Measurements from ENCODE around the gene RASAL2. TPM values are rescaled to one million over a fixed set of nuclear protein-coding genes. Genes with fewer than 3 reads are reported as not detected.

The RASAL2 gene
- total RNA-seq, 1 donor from 2014 or later, result 44.2 TPM

- no peaks in the 10 kb centered on the region for H3K9me3 ChIP-seq (ENCODE audit: insufficient read depth, low read depth, low read length)
- no peaks in the 10 kb centered on the region for H3K36me3 ChIP-seq (ENCODE audit: insufficient read depth, low read length)
- H3K4me1 Mint-ChIP-seq (ENCODE audit: low read depth, unreplicated experiment), result peaks cover 24% of the 10 kb centered on the region
- no peak overlapping the region for H3K4me3 ChIP-seq (ENCODE audit: insufficient read depth, low read depth, low read length)
- TF ChIP-seq CTCF (IDR thresholded peaks at IDR 0.05; ENCODE audit: insufficient read depth, low read depth, low read length) (no peak), EZH2 (IDR thresholded peaks at IDR 0.05; ENCODE audit: insufficient read depth, low read length) (no peak)
- H3K4me3 Mint-ChIP-seq (ENCODE audit: unreplicated experiment), result peak overlapping the region; percentile 1
- H3K79me2 ChIP-seq (ENCODE audit: insufficient read depth, low read length), result peaks cover 71% of the 10 kb centered on the region
- H3K9ac ChIP-seq (ENCODE audit: low read length), result no peak overlapping the region
- no peaks in the 10 kb centered on the region for H3K27me3 Mint-ChIP-seq (ENCODE audit: low read depth, unreplicated experiment)
- FAIRE-seq, result no peak
- H3K4me1 ChIP-seq (ENCODE audit: insufficient read depth, low read length), result peaks cover 22% of the 10 kb centered on the region
- no peak overlapping the region for H3K4me2 ChIP-seq (ENCODE audit: low read length)
- peaks cover 3% of the 10 kb centered on the region for H4K20me1 ChIP-seq (ENCODE audit: insufficient read depth, low read length)
- peaks cover 2% of the 10 kb centered on the region for H3K9me3 Mint-ChIP-seq (ENCODE audit: unreplicated experiment)
- H3K36me3 Mint-ChIP-seq (ENCODE audit: low read depth, unreplicated experiment), result peaks cover 6% of the 10 kb centered on the region
- H3K27ac Mint-ChIP-seq (ENCODE audit: unreplicated experiment), result peak overlapping the region; percentile 50
- no peak overlapping the region for H3K27ac ChIP-seq (ENCODE audit: low read depth, low read length)
- peak; percentile 33 for DNase-seq (ENCODE audit: low read depth)
- H2AFZ ChIP-seq (ENCODE audit: low read depth, low read length), result no peak overlapping the region
- no peaks in the 10 kb centered on the region for H3K27me3 ChIP-seq (ENCODE audit: insufficient read depth, low read length)
Measured at GRCh38 chr1:178143730-178144690, 50.1 kb downstream of the RASAL2 start.

GRCh38 chr1:178145605-178146004, 51.7 kb downstream of the RASAL2 start:
- Histone ChIP-seq H3K4me1 (ENCODE audit: insufficient read depth, low read length) (peaks cover 22% of the 10 kb centered on the region), H3K79me2 (ENCODE audit: insufficient read depth, low read length) (peaks cover 68% of the 10 kb centered on the region), H2AFZ (ENCODE audit: low read depth, low read length) (no peak overlapping the region), H3K27me3 (ENCODE audit: insufficient read depth, low read length) (no peaks in the 10 kb centered on the region), H3K4me3 (ENCODE audit: insufficient read depth, low read depth, low read length) (no peak overlapping the region), H3K9ac (ENCODE audit: low read length) (no peak overlapping the region), H4K20me1 (ENCODE audit: insufficient read depth, low read length) (peaks cover 4% of the 10 kb centered on the region), H3K36me3 (ENCODE audit: insufficient read depth, low read length) (no peaks in the 10 kb centered on the region), H3K27ac (ENCODE audit: low read depth, low read length) (no peak overlapping the region), H3K4me2 (ENCODE audit: low read length) (no peak overlapping the region), H3K9me3 (ENCODE audit: insufficient read depth, low read depth, low read length) (no peaks in the 10 kb centered on the region)
- no peak for FAIRE-seq
- Mint-ChIP-seq H3K9me3 (ENCODE audit: unreplicated experiment) (peaks cover 2% of the 10 kb centered on the region), H3K27ac (ENCODE audit: unreplicated experiment) (no peak overlapping the region), H3K4me1 (ENCODE audit: low read depth, unreplicated experiment) (peaks cover 24% of the 10 kb centered on the region), H3K36me3 (ENCODE audit: low read depth, unreplicated experiment) (peaks cover 6% of the 10 kb centered on the region), H3K4me3 (ENCODE audit: unreplicated experiment) (no peak overlapping the region), H3K27me3 (ENCODE audit: low read depth, unreplicated experiment) (no peaks in the 10 kb centered on the region)
- DNase-seq (ENCODE audit: low read depth), result no peak
- no peak for TF ChIP-seq EZH2 (IDR thresholded peaks at IDR 0.05; ENCODE audit: insufficient read depth, low read length)
- TF ChIP-seq CTCF (IDR thresholded peaks at IDR 0.05; ENCODE audit: insufficient read depth, low read depth, low read length), result no peak

GRCh38 chr1:178146436-178146835, 52.5 kb downstream of the RASAL2 start:
- H3K36me3 ChIP-seq (ENCODE audit: insufficient read depth, low read length), result no peaks in the 10 kb centered on the region
- H3K4me3 ChIP-seq (ENCODE audit: insufficient read depth, low read depth, low read length), result no peak overlapping the region
- H2AFZ ChIP-seq (ENCODE audit: low read depth, low read length), result no peak overlapping the region
- Mint-ChIP-seq H3K4me1 (ENCODE audit: low read depth, unreplicated experiment) (peaks cover 21% of the 10 kb centered on the region), H3K4me3 (ENCODE audit: unreplicated experiment) (no peak overlapping the region), H3K9me3 (ENCODE audit: unreplicated experiment) (peaks cover 2% of the 10 kb centered on the region), H3K36me3 (ENCODE audit: low read depth, unreplicated experiment) (peaks cover 4% of the 10 kb centered on the region), H3K27me3 (ENCODE audit: low read depth, unreplicated experiment) (no peaks in the 10 kb centered on the region), H3K27ac (ENCODE audit: unreplicated experiment) (no peak overlapping the region)
- peaks cover 8% of the 10 kb centered on the region for H4K20me1 ChIP-seq (ENCODE audit: insufficient read depth, low read length)
- peak overlapping the region; percentile 21 for H3K4me2 ChIP-seq (ENCODE audit: low read length)
- no peak overlapping the region for H3K9ac ChIP-seq (ENCODE audit: low read length)
- no peaks in the 10 kb centered on the region for H3K27me3 ChIP-seq (ENCODE audit: insufficient read depth, low read length)
- peaks cover 22% of the 10 kb centered on the region for H3K4me1 ChIP-seq (ENCODE audit: insufficient read depth, low read length)
- H3K27ac ChIP-seq (ENCODE audit: low read depth, low read length), result peak overlapping the region; percentile 36
- TF ChIP-seq EZH2 (IDR thresholded peaks at IDR 0.05; ENCODE audit: insufficient read depth, low read length) (no peak), CTCF (IDR thresholded peaks at IDR 0.05; ENCODE audit: insufficient read depth, low read depth, low read length) (no peak)
- H3K9me3 ChIP-seq (ENCODE audit: insufficient read depth, low read depth, low read length), result no peaks in the 10 kb centered on the region
- peak; percentile 37 for DNase-seq (ENCODE audit: low read depth)
- peak; percentile 37 for FAIRE-seq
- peaks cover 72% of the 10 kb centered on the region for H3K79me2 ChIP-seq (ENCODE audit: insufficient read depth, low read length)
